Tibial nerve (tissue), 3 donors: Measurements from ENCODE around the gene DCUN1D2.

Experiments used
- CTCF ChIP-seq, 5 experiments: fragments of 200-600 bp in 3 of 5; fragments of 450-650 bp in 2 of 5; sonication (generic) in 3 of 5; IDR thresholded peaks; one replicate each; pipeline ENCODE4 v1.5.1; 2016 to 2019; ENCODE audit warnings: antibody characterized with exemption in 5 of 5, mild to moderate bottlenecking in 3 of 5, moderate library complexity in 2 of 5
- POLR2A ChIP-seq, 2 donors: fragments of 450-650 bp; IDR thresholded peaks; one replicate each; pipeline ENCODE4 v1.6.1; 2017; ENCODE audit warnings: antibody characterized with exemption in 2 of 2, mild to moderate bottlenecking in 2 of 2, moderate library complexity in 2 of 2

GRCh38 chr13:113406321-113407102 lies 84.0 kb downstream of the DCUN1D2 start:
- TF ChIP-seq CTCF (IDR thresholded peaks at IDR 0.05) (no peak), POLR2A (IDR thresholded peaks at IDR 0.05) (no peak)
